T-cell (primary cell): ENCODE data around the gene TBC1D21. TPM values are rescaled to one million over a fixed set of nuclear protein-coding genes. Genes with fewer than 3 reads are reported as not detected.

Experiments
- ATAC-seq, 4 experiments: fragments of 200-7000 bp in 3 of 4; fragments of 150-1000 bp in 1 of 4; cut with Tn5 transposase; replicated peaks in 1 of 4; 1 replicate in 3 of 4; 2 replicates in 1 of 4; pipeline ENCODE4 v1.10.0; 2021; ENCODE audit warnings: moderate library complexity in 3 of 4, mild to moderate bottlenecking in 2 of 4, moderate number of reproducible peaks in 1 of 4
- CTCF ChIA-PET, 2 donors: fragments of 300-600 bp; sonication (Branson Sonifier 250); formaldehyde crosslinking; loops; one replicate each; lab custom pipeline; 2022; ENCODE audit warnings: antibody characterized with exemption in 2 of 2; lab: Charles Lee
- POLR2A ChIA-PET, 2 donors: fragments of 300-600 bp; sonication (Branson Sonifier 250); formaldehyde crosslinking; loops; one replicate each; lab custom pipeline; 2022; ENCODE audit warnings: antibody characterized with exemption in 2 of 2; lab: Charles Lee
- DNase-seq, 35 experiments: peaks; one replicate each; pipeline versions ENCODE4 v3.0.0 to v3.0.0-alpha.2; 2013 to 2023
- H3K27ac ChIP-seq: one replicate; pipeline ENCODE4 v1.5.1; 2013; ENCODE audit warnings: low read length
- H3K27me3 ChIP-seq, 2 experiments: replicated peaks in 1 of 2; 1 replicate in 1 of 2; 2 replicates in 1 of 2; pipeline versions ENCODE4 v1.6.1 to v1.7.0; 2013; ENCODE audit warnings: low read length in 1 of 2, mixed read lengths in 1 of 2; ENCODE audit not compliant: control insufficient read depth in 2 of 2, insufficient read depth in 2 of 2; ENCODE audit errors: extremely low read depth in 1 of 2
- H3K36me3 ChIP-seq, 2 donors: 1 replicate in 1 of 2; 2 replicates in 1 of 2; pipeline versions ENCODE4 v1.6.1 to v1.7.0; 2013; ENCODE audit warnings: low read length in 1 of 2; ENCODE audit not compliant: control insufficient read depth in 2 of 2, insufficient read depth in 1 of 2; ENCODE audit errors: extremely low read depth in 1 of 2
- H3K4me1 ChIP-seq, 2 experiments: 1 replicate in 1 of 2; 2 replicates in 1 of 2; pipeline versions ENCODE4 v1.6.1 to v1.7.0; 2013; ENCODE audit warnings: low read length in 2 of 2, mixed read lengths in 1 of 2; ENCODE audit not compliant: insufficient read depth in 2 of 2, control insufficient read depth in 1 of 2; ENCODE audit errors: extremely low read depth in 1 of 2
- H3K4me3 ChIP-seq, 2 donors: 1 replicate in 1 of 2; 2 replicates in 1 of 2; pipeline versions ENCODE4 v1.5.1 to v1.7.0; 2013; ENCODE audit warnings: mild to moderate bottlenecking in 2 of 2, low read length in 1 of 2, moderate library complexity in 1 of 2; ENCODE audit not compliant: control insufficient read depth in 1 of 2; ENCODE audit errors: extremely low read depth in 1 of 2
- H3K9me3 ChIP-seq: 2 replicates; pipeline ENCODE4 v1.7.0; 2013
- H3K27ac Mint-ChIP-seq, 2 donors: one replicate each; pipeline ENCODE4 v1.8.0; 2020 to 2021; ENCODE audit warnings: mild to moderate bottlenecking in 2 of 2, mixed read lengths in 2 of 2
- H3K27me3 Mint-ChIP-seq, 2 donors: one replicate each; pipeline ENCODE4 v1.8.0; 2021 to 2022; ENCODE audit warnings: mixed read lengths in 2 of 2
- H3K36me3 Mint-ChIP-seq: one replicate; pipeline ENCODE4 v1.8.0; 2021; ENCODE audit warnings: mixed read lengths
- H3K4me1 Mint-ChIP-seq, 3 donors: one replicate each; pipeline ENCODE4 v1.8.0; 2020 to 2022; ENCODE audit warnings: mixed read lengths in 3 of 3, mild to moderate bottlenecking in 1 of 3
- H3K4me3 Mint-ChIP-seq, 3 donors: one replicate each; pipeline ENCODE4 v1.8.0; 2020 to 2022; ENCODE audit warnings: mild to moderate bottlenecking in 3 of 3, mixed read lengths in 3 of 3, moderate library complexity in 3 of 3
- H3K9me3 Mint-ChIP-seq, 3 donors: one replicate each; pipeline ENCODE4 v1.8.0; 2020 to 2022; ENCODE audit warnings: mixed read lengths in 3 of 3
- WGBS: methylation state at CpG from one replicate; pipeline ENCODE4 v1.1.5; 2013; ENCODE audit warnings: missing lambda C conversion rate; ENCODE audit not compliant: insufficient coverage; 5-methylcytosine and 5-hydroxymethylcytosine counted together
- total RNA-seq, 35 experiments: library from RNA in 6 of 35; stranded (reverse) in 6 of 35; fragments of 120-200 nt in 1 of 35; gene quantifications; one replicate each; pipeline versions ENCODE4 v1.2.1 to v1.2.4 and lab custom pipeline; 2013 to 2026

Gene TBC1D21
- total RNA-seq, 5 donors from 2014 or later (not counting 1 experiment from before 2014, with no cell fraction given), result not detected

GRCh38 chr15:73930371-73930770, 57.0 kb downstream of the TBC1D21 start:
- H3K27ac Mint-ChIP-seq, result no peak overlapping the region
- peaks cover 0 to 7% of the 10 kb centered on the region in 2 experiments for H3K27me3 ChIP-seq

GRCh38 chr15:73930790-73931281, 57.5 kb downstream of the TBC1D21 start:
- no peak overlapping the region for H3K27ac ChIP-seq
- ATAC-seq (no peak), DNase-seq (no peak)
- WGBS, result 79% methylated on average over 7 of the region's 7 CpGs
- no peak overlapping the region for H3K4me3 ChIP-seq
- CTCF ChIA-PET, result no interaction called here
- Mint-ChIP-seq H3K4me3 (no peak overlapping the region), H3K36me3 (no peaks in the 10 kb centered on the region), H3K4me1 (peaks cover 24 to 46% (median 26%) of the 10 kb centered on the region in 3 donors), H3K27me3 (no peaks in the 10 kb centered on the region), H3K27ac (peak overlapping the region in 1 of 2 donors; percentile 46), H3K9me3 (no peaks in the 10 kb centered on the region)
- H3K36me3 ChIP-seq, result no peaks in the 10 kb centered on the region
- POLR2A ChIA-PET, result no interaction called here
- H3K4me1 ChIP-seq, result peaks cover 3 to 33% of the 10 kb centered on the region in 2 experiments
- no peaks in the 10 kb centered on the region for H3K9me3 ChIP-seq
- H3K27me3 ChIP-seq, result peaks cover 0 to 7% of the 10 kb centered on the region in 2 experiments

More at GRCh38 chr15:73930371-73930770, 57.0 kb downstream of the TBC1D21 start:
- no peaks in the 10 kb centered on the region for H3K36me3 ChIP-seq
- POLR2A ChIA-PET, result no interaction called here
- 29% methylated on average over 1 of the region's 8 CpGs for WGBS
- H3K9me3 ChIP-seq, result no peaks in the 10 kb centered on the region
- Mint-ChIP-seq H3K36me3 (no peaks in the 10 kb centered on the region), H3K4me1 (peaks cover 28 to 49% (median 31%) of the 10 kb centered on the region in 3 donors), H3K27me3 (no peaks in the 10 kb centered on the region), H3K9me3 (no peaks in the 10 kb centered on the region), H3K4me3 (no peak overlapping the region)
- peaks cover 3 to 37% of the 10 kb centered on the region in 2 experiments for H3K4me1 ChIP-seq
- ATAC-seq (no peak), DNase-seq (no peak)
- CTCF ChIA-PET, result no interaction called here
- H3K4me3 ChIP-seq, result no peak overlapping the region
- no peak overlapping the region for H3K27ac ChIP-seq

GRCh38 chr15:73931441-73931840, 58.1 kb downstream of the TBC1D21 start:
- Histone ChIP-seq H3K4me3 (no peak overlapping the region), H3K4me1 (peaks cover 3 to 28% of the 10 kb centered on the region in 2 experiments), H3K27me3 (peaks cover 0 to 7% of the 10 kb centered on the region in 2 experiments), H3K9me3 (no peaks in the 10 kb centered on the region), H3K36me3 (no peaks in the 10 kb centered on the region), H3K27ac (no peak overlapping the region)
- no peaks in the 10 kb centered on the region for H3K27me3 Mint-ChIP-seq
- no peak for ATAC-seq
- no peaks in the 10 kb centered on the region for H3K9me3 Mint-ChIP-seq
- WGBS, result 43% methylated on average over 1 of the region's 2 CpGs
- POLR2A ChIA-PET, result no interaction called here
- H3K4me1 Mint-ChIP-seq, result peaks cover 22 to 46% (median 24%) of the 10 kb centered on the region in 3 donors
- DNase-seq, result no peak
- H3K27ac Mint-ChIP-seq, result peak overlapping the region in 1 of 2 donors; percentile 69
- no peaks in the 10 kb centered on the region for H3K36me3 Mint-ChIP-seq
- CTCF ChIA-PET, result no interaction called here
- H3K4me3 Mint-ChIP-seq, result no peak overlapping the region

- H3K27me3 ChIP-seq, result peaks cover 0 to 7% of the 10 kb centered on the region in 2 experiments
- H3K27ac Mint-ChIP-seq, result peak overlapping the region in 1 of 2 donors; percentile 41
- no peak overlapping the region for H3K4me3 Mint-ChIP-seq
- H3K27me3 Mint-ChIP-seq, result no peaks in the 10 kb centered on the region
- ATAC-seq, result no peak
- ChIA-PET POLR2A (no interaction called here), CTCF (interaction anchor here (0.5 to 0.6 kb wide), 2 partner anchors 18 to 33 kb away, joined by 4 read pairs; no protein-coding TSS in a partner anchor)
- no peaks in the 10 kb centered on the region for H3K36me3 ChIP-seq
- no peaks in the 10 kb centered on the region for H3K36me3 Mint-ChIP-seq
- no peak overlapping the region for H3K27ac ChIP-seq
- peaks cover 22 to 47% (median 24%) of the 10 kb centered on the region in 3 donors for H3K4me1 Mint-ChIP-seq
- H3K4me1 ChIP-seq, result peaks cover 3 to 21% of the 10 kb centered on the region in 2 experiments
- no peak for DNase-seq
- no peaks in the 10 kb centered on the region for H3K9me3 ChIP-seq
- no peaks in the 10 kb centered on the region for H3K9me3 Mint-ChIP-seq
- 81% methylated on average over 5 of the region's 6 CpGs for WGBS
- no peak overlapping the region for H3K4me3 ChIP-seq
Observed at GRCh38 chr15:73932381-73933191, 59.2 kb downstream of the TBC1D21 start.

GRCh38 chr15:73934281-73934680, 60.9 kb downstream of the TBC1D21 start:
- Histone ChIP-seq H3K4me3 (no peak overlapping the region), H3K4me1 (peaks cover 0 to 8% of the 10 kb centered on the region in 2 experiments), H3K27me3 (peaks cover 0 to 7% of the 10 kb centered on the region in 2 experiments), H3K27ac (no peak overlapping the region), H3K36me3 (no peaks in the 10 kb centered on the region), H3K9me3 (no peaks in the 10 kb centered on the region)
- no peak overlapping the region for H3K4me3 Mint-ChIP-seq
- ATAC-seq, result peak in 2 of 4 experiments; percentile 42 to 65
- H3K4me1 Mint-ChIP-seq, result peaks cover 10 to 36% (median 11%) of the 10 kb centered on the region in 3 donors
- POLR2A ChIA-PET, result no interaction called here
- 76% methylated on average over 3 of the region's 7 CpGs for WGBS
- H3K9me3 Mint-ChIP-seq, result no peaks in the 10 kb centered on the region
- no peaks in the 10 kb centered on the region for H3K27me3 Mint-ChIP-seq
- CTCF ChIA-PET, result interaction anchor here in 1 of 2 donors (0.8 kb wide), 1 partner anchor 17 kb away, joined by 3 read pairs; no protein-coding TSS in a partner anchor
- H3K36me3 Mint-ChIP-seq, result no peaks in the 10 kb centered on the region
- no peak for DNase-seq
- H3K27ac Mint-ChIP-seq, result peak overlapping the region; percentile 65 to 71

GRCh38 chr15:73935547-73935946, 62.2 kb downstream of the TBC1D21 start:
- Mint-ChIP-seq H3K27me3 (no peaks in the 10 kb centered on the region), H3K27ac (peak overlapping the region in 1 of 2 donors; percentile 78), H3K36me3 (no peaks in the 10 kb centered on the region), H3K4me3 (no peak overlapping the region), H3K4me1 (peaks cover 8 to 41% (median 13%) of the 10 kb centered on the region in 3 donors), H3K9me3 (no peaks in the 10 kb centered on the region)
- DNase-seq (no peak), ATAC-seq (no peak)
- H3K4me1 ChIP-seq, result peaks cover 0 to 7% of the 10 kb centered on the region in 2 experiments
- no peaks in the 10 kb centered on the region for H3K9me3 ChIP-seq
- H3K36me3 ChIP-seq, result no peaks in the 10 kb centered on the region
- no peak overlapping the region for H3K27ac ChIP-seq
- ChIA-PET POLR2A (interaction anchor here in 1 of 2 donors (0.6 kb wide), 1 partner anchor 19 kb away, joined by 3 read pairs; no protein-coding TSS in a partner anchor), CTCF (interaction anchor here in 1 of 2 donors (0.6 kb wide), 1 partner anchor 13 kb away, joined by 4 read pairs; no protein-coding TSS in a partner anchor)
- 73% methylated on average over 3 of the region's 4 CpGs for WGBS
- H3K4me3 ChIP-seq, result no peak overlapping the region
- H3K27me3 ChIP-seq, result peaks cover 0 to 7% of the 10 kb centered on the region in 2 experiments
